Neutrophil (primary cell): ENCODE results near the gene OSBPL8.
A peak's percentile ranks its signal among the peaks of the same experiment; 100 is the strongest.

ENCODE experiments used
- H3K27ac ChIP-seq: fragments of 200-600 bp; sonication (generic); 2 replicates; pipeline ENCODE4 v1.5.1; 2016; ENCODE audit warnings: mild to moderate bottlenecking, moderate library complexity
- H3K27me3 ChIP-seq: fragments of 200-600 bp; sonication (generic); 2 replicates; pipeline ENCODE4 v1.6.0; 2016; ENCODE audit warnings: mild to moderate bottlenecking
- H3K36me3 ChIP-seq: fragments of 200-600 bp; sonication (generic); 2 replicates; pipeline ENCODE4 v1.5.1; 2017
- H3K4me1 ChIP-seq, 2 experiments: fragments of 200-600 bp in 1 of 2; sonication (generic) in 1 of 2; 1 replicate in 1 of 2; 2 replicates in 1 of 2; pipeline versions ENCODE4 v1.5.1 to v1.6.1; 2013 to 2016; ENCODE audit warnings: low read depth in 1 of 2, low read length in 1 of 2, mild to moderate bottlenecking in 1 of 2, moderate library complexity in 1 of 2; ENCODE audit not compliant: control insufficient read depth in 1 of 2, insufficient read depth in 1 of 2
- H3K4me3 ChIP-seq, 2 experiments: fragments of 200-600 bp in 1 of 2; sonication (generic) in 1 of 2; 1 replicate in 1 of 2; 2 replicates in 1 of 2; pipeline ENCODE4 v1.5.1; 2013 to 2016; ENCODE audit warnings: low read depth in 1 of 2, low read length in 1 of 2, mild to moderate bottlenecking in 1 of 2, moderate library complexity in 1 of 2
- H3K9me3 ChIP-seq: fragments of 200-600 bp; sonication (generic); 2 replicates; pipeline ENCODE4 v1.5.1; 2016
- TF ChIP-seq, protein P1 (sequence below): fragments of 200-600 bp; sonication (generic); IDR thresholded peaks from 2 replicates; pipeline ENCODE4 v1.5.1; 2016; ENCODE audit warnings: antibody characterized with exemption

OSBPL8 gene

DNA sequence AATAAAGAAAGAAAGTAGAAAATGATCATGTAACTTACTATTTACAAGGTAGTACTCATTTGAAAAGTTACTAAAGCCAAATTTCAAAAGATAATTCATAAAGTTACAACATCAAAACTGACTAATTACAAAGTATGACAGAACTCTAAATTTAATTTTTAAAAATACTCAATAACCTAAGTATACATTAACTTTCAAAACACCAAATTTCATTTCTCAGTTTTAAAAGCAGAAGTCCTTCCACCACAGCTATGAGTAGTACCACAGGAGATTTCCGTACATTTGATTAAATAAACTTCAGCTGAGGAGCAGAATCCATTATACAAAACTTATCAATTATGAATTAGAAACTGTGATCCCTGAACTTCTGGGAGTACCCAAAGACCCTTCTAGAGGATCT, 110.6 kb downstream of the OSBPL8 start:
- Histone ChIP-seq H3K27ac (peak overlapping the region; percentile 38), H3K9me3 (no peaks in the 10 kb centered on the region), H3K4me3 (no peak overlapping the region), H3K36me3 (peaks cover 11% of the 10 kb centered on the region), H3K4me1 (peaks cover 0 to 4% of the 10 kb centered on the region in 2 experiments), H3K27me3 (no peaks in the 10 kb centered on the region)
- TF ChIP-seq, protein P1, sequence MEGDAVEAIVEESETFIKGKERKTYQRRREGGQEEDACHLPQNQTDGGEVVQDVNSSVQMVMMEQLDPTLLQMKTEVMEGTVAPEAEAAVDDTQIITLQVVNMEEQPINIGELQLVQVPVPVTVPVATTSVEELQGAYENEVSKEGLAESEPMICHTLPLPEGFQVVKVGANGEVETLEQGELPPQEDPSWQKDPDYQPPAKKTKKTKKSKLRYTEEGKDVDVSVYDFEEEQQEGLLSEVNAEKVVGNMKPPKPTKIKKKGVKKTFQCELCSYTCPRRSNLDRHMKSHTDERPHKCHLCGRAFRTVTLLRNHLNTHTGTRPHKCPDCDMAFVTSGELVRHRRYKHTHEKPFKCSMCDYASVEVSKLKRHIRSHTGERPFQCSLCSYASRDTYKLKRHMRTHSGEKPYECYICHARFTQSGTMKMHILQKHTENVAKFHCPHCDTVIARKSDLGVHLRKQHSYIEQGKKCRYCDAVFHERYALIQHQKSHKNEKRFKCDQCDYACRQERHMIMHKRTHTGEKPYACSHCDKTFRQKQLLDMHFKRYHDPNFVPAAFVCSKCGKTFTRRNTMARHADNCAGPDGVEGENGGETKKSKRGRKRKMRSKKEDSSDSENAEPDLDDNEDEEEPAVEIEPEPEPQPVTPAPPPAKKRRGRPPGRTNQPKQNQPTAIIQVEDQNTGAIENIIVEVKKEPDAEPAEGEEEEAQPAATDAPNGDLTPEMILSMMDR, result no peak

GRCh38 chr12:76446090-76446489, 113.5 kb downstream of the OSBPL8 start:
- Histone ChIP-seq H3K9me3 (no peaks in the 10 kb centered on the region), H3K27me3 (no peaks in the 10 kb centered on the region), H3K4me1 (peaks cover 0 to 4% of the 10 kb centered on the region in 2 experiments), H3K4me3 (no peak overlapping the region), H3K27ac (no peak overlapping the region), H3K36me3 (peaks cover 11% of the 10 kb centered on the region)
- TF ChIP-seq, protein P1, result no peak

DNA sequence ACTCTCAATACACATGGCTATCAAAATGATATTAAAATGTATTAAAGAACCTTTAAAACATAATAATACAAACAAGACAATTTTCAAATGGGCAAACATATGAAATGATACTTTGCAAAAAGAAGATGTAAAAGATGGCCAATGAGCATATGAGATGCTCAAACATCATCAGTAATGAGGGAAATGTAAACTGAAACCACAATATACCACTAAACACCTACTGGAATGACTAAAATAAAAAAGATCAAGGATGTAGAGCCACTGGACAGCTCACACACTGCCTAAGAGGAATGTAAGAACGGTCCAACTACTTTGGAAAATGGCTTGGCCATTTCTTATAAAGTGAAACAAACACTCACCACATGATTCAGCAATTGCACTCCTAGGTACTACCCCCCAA, 114.1 kb downstream of the OSBPL8 start:
- Histone ChIP-seq H3K27ac (no peak overlapping the region), H3K4me1 (peaks cover 0 to under 1% of the 10 kb centered on the region in 2 experiments), H3K27me3 (no peaks in the 10 kb centered on the region), H3K4me3 (no peak overlapping the region), H3K36me3 (peaks cover 11% of the 10 kb centered on the region), H3K9me3 (no peaks in the 10 kb centered on the region)
- TF ChIP-seq, protein P1, result no peak

DNA sequence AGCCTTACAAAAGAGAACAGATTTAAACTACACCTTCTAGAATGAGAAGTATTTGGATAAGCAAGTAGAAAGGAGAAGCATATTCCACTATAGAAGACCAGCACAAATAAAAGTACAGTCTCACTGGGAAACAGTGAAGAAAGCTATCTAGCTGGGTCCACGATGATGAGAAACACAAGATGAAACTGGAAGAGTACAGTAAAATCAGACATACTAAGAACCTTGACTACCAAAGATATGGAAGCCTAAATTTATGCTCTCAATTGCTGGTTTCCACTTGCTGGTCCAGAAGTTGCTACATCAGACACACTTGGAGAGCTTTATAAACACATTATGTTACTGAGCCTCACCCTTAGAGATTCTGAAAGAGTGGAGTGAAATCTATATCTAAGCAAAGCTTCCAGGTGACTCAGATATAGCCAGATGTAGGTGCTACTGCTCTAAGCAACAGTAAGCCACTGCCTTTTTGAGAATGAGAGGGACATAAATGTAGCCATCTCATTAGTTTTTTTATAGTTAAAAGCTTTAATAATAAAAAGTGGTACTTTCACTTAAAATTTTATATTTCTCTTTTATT, 115.1 kb downstream of the OSBPL8 start:
- peak overlapping the region; percentile 18 for H3K27ac ChIP-seq
- H3K27me3 ChIP-seq, result no peaks in the 10 kb centered on the region
- no peak overlapping the region for H3K4me3 ChIP-seq
- H3K4me1 ChIP-seq, result no peaks in the 10 kb centered on the region
- TF ChIP-seq, protein P1, result no peak
- H3K36me3 ChIP-seq, result peaks cover 4% of the 10 kb centered on the region
- H3K9me3 ChIP-seq, result no peaks in the 10 kb centered on the region

DNA sequence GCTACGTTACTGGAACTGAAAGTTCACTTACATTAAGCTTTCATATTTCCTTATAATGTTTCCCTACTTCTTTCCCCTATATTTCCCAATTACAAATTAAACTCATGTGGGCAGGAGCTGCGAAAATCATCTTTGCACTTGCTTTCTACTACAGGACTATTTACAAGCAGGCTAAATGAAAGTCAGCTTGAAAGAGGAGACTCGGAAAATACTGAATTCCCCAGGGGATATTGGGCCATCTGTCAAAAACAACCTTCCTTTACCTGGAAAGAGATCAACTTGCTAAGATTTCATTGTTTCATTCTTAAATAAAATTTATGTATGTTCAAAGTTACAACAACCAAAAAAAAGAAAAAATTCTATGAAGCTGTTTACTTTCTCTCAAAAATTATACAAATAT, 118.6 kb downstream of the OSBPL8 start:
- TF ChIP-seq, protein P1, result no peak
- Histone ChIP-seq H3K27me3 (no peaks in the 10 kb centered on the region), H3K36me3 (no peaks in the 10 kb centered on the region), H3K27ac (no peak overlapping the region), H3K9me3 (no peaks in the 10 kb centered on the region), H3K4me1 (no peaks in the 10 kb centered on the region), H3K4me3 (no peak overlapping the region)
